ENCODE results near the gene TUFT1. TPM values are rescaled to one million over a fixed set of nuclear protein-coding genes. Genes with fewer than 3 reads are reported as not detected.

The TUFT1 gene
- total and polyA plus RNA-seq, 10 of the 15 experiments (the other 5 are each of a cell fraction or from before 2014, with no cell fraction given) = 0.08 to 4.3 (median 3.2) TPM

DNA sequence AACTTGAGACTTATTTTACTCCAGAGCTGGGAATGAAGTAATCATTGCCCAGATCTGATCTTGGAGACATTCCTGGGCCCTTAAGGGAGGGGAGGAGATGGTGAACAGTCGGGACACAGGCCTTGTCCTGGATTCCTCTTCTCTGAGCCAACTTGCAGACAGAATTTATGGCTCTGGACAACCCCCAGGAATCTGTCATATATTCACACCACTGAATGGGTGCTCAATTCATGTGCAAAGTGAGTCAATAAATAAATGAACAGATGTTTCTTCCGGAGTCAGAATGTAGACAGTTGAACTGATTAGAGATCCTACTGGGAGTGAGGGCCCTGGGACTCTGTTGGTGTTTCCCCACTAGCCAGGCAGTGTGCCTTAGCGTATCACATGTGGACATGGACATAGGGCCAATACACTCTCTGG lies 2.6 kb downstream of the TUFT1 start:
- TF ChIP-seq HDAC2 (IDR thresholded peaks at IDR 0.05) (no peak), CTCF (IDR thresholded peaks at IDR 0.05 in 2 of 3, conservative IDR thresholded peaks at IDR 0.05 in 1 of 3; ENCODE audit: control insufficient read depth in 2 of 3, extremely low read depth in 1 of 3, insufficient read depth in 1 of 3, low read depth in 3 of 3, low read length in 3 of 3) (no peak), SUPT20H (IDR thresholded peaks at IDR 0.05; ENCODE audit: borderline replicate concordance, control insufficient read depth, low read depth, low read length) (no peak)
- Histone ChIP-seq H4K20me1 (ENCODE audit: control insufficient read depth, insufficient read depth) (no peaks in the 10 kb centered on the region), H3K4me1 (ENCODE audit: control insufficient read depth, insufficient read depth, low read length) (peaks cover 13% of the 10 kb centered on the region), H3K27ac (ENCODE audit: control insufficient read depth, insufficient read depth) (no peak overlapping the region), H3K4me3 (no peak overlapping the region), H3K9ac (ENCODE audit: control insufficient read depth, insufficient read depth, low read length) (no peak overlapping the region), H2AFZ (ENCODE audit: control insufficient read depth, low read depth, low read length) (no peak overlapping the region), H3K27me3 (replicated peaks in 1 of 2; ENCODE audit: control insufficient read depth in 2 of 2, insufficient read depth in 2 of 2, low read length in 1 of 2) (peaks cover 4 to 5% of the 10 kb centered on the region in 2 experiments), H3K79me2 (ENCODE audit: control insufficient read depth, insufficient read depth, low read length) (no peaks in the 10 kb centered on the region), H3K36me3 (ENCODE audit: control insufficient read depth in 2 of 2, insufficient read depth in 2 of 2, low read length in 1 of 2) (no peaks in the 10 kb centered on the region), H3K9me3 (replicated peaks; ENCODE audit: control insufficient read depth, insufficient read depth, low read length) (no peaks in the 10 kb centered on the region), H3K4me2 (ENCODE audit: control insufficient read depth, insufficient read depth) (no peak overlapping the region)
- intact Hi-C loops (cut with micrococcal nuclease; ENCODE audit: unreplicated experiment) = no loop called here
- BruUV-seq (replicated peaks) = no TSS peak
- in situ Hi-C loops (cut with MboI) = no loop called here
- FAIRE-seq = no peak
- ChIA-PET SMC1A (ENCODE audit: uncharacterized antibody, unreplicated experiment) (interaction anchor here (0.7 to 1.0 kb wide), 2 partner anchors 23 to 36 kb away, joined by 3 read pairs; no protein-coding TSS in a partner anchor), POLR2A (interaction anchor here (0.6 kb wide), 1 partner anchor 125 kb away, joined by 3 read pairs; no protein-coding TSS in a partner anchor), RAD21 (ENCODE audit: unreplicated experiment) (no interaction called here), CTCF (no interaction called here)
- no peak for ATAC-seq
- DNase-seq (ENCODE audit: low read depth, low spot score) = no peak
- 54% methylated on average over 3 of the region's 3 CpGs for WGBS (ENCODE audit: insufficient coverage, insufficient replicate concordance, low lambda C conversion rate, missing lambda C conversion rate)

DNA sequence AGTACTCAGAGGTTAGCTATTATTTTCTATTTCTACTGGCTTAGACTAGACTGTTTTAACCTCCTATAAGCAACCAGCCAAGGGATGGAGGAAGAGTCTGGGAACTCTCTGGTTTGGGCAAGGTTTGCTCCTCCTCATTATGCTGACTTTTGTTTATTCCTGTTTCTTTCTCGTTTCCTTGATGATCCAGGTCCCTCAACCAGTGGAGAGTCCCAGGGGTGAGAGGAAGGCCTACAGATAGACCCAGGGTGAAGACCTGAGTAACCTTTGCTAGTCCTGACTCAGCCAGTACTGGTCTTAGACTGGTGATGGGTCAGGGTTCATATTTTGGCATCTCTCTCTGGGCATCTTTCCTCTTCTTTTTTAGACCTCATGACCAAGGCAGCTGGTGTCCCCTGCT lies 5.4 kb downstream of the TUFT1 start:
- Histone ChIP-seq H3K4me1 (ENCODE audit: control insufficient read depth, insufficient read depth, low read length) (peaks cover 7% of the 10 kb centered on the region; the same call in 1 of the 2 replicates), H3K4me2 (ENCODE audit: control insufficient read depth, insufficient read depth) (no peak overlapping the region), H2AFZ (ENCODE audit: control insufficient read depth, low read depth, low read length) (no peak overlapping the region), H3K36me3 (ENCODE audit: control insufficient read depth in 2 of 2, insufficient read depth in 2 of 2, low read length in 1 of 2) (no peaks in the 10 kb centered on the region), H3K27ac (ENCODE audit: control insufficient read depth, insufficient read depth) (no peak overlapping the region), H3K4me3 (no peak overlapping the region), H3K79me2 (ENCODE audit: control insufficient read depth, insufficient read depth, low read length) (no peaks in the 10 kb centered on the region), H3K27me3 (replicated peaks in 1 of 2; ENCODE audit: control insufficient read depth in 2 of 2, insufficient read depth in 2 of 2, low read length in 1 of 2) (peaks cover 4 to 5% of the 10 kb centered on the region in 2 experiments), H3K9me3 (replicated peaks; ENCODE audit: control insufficient read depth, insufficient read depth, low read length) (no peaks in the 10 kb centered on the region), H3K9ac (ENCODE audit: control insufficient read depth, insufficient read depth, low read length) (no peak overlapping the region), H4K20me1 (ENCODE audit: control insufficient read depth, insufficient read depth) (no peaks in the 10 kb centered on the region)
- intact Hi-C loops (cut with micrococcal nuclease; ENCODE audit: unreplicated experiment) (no loop called here), in situ Hi-C loops (cut with MboI) (no loop called here)
- ATAC-seq = no peak
- CTCF ChIA-PET = interaction anchor here (1.3 kb wide), 1 partner anchor 10 kb away, joined by 3 read pairs; no protein-coding TSS in a partner anchor
- peak; percentile 27 for TF ChIP-seq BCL3 (IDR thresholded peaks at IDR 0.05; ENCODE audit: borderline replicate concordance, insufficient read depth, low read depth, low read length, poor library complexity, severe bottlenecking)
- TF ChIP-seq RUNX3 (IDR thresholded peaks at IDR 0.05; ENCODE audit: low read length) = no peak
- TF ChIP-seq, protein P1, sequence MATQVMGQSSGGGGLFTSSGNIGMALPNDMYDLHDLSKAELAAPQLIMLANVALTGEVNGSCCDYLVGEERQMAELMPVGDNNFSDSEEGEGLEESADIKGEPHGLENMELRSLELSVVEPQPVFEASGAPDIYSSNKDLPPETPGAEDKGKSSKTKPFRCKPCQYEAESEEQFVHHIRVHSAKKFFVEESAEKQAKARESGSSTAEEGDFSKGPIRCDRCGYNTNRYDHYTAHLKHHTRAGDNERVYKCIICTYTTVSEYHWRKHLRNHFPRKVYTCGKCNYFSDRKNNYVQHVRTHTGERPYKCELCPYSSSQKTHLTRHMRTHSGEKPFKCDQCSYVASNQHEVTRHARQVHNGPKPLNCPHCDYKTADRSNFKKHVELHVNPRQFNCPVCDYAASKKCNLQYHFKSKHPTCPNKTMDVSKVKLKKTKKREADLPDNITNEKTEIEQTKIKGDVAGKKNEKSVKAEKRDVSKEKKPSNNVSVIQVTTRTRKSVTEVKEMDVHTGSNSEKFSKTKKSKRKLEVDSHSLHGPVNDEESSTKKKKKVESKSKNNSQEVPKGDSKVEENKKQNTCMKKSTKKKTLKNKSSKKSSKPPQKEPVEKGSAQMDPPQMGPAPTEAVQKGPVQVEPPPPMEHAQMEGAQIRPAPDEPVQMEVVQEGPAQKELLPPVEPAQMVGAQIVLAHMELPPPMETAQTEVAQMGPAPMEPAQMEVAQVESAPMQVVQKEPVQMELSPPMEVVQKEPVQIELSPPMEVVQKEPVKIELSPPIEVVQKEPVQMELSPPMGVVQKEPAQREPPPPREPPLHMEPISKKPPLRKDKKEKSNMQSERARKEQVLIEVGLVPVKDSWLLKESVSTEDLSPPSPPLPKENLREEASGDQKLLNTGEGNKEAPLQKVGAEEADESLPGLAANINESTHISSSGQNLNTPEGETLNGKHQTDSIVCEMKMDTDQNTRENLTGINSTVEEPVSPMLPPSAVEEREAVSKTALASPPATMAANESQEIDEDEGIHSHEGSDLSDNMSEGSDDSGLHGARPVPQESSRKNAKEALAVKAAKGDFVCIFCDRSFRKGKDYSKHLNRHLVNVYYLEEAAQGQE (IDR thresholded peaks at IDR 0.05; ENCODE audit: low read depth, low read length) = no peak
- no peak for TF ChIP-seq MTA3 (IDR thresholded peaks at IDR 0.05; ENCODE audit: borderline replicate concordance, low read length)
- WGBS (ENCODE audit: insufficient coverage, insufficient replicate concordance, low lambda C conversion rate, missing lambda C conversion rate) = 0% methylated on average over 1 of the region's 1 CpG
- BruUV-seq (replicated peaks) = no TSS peak
- RAD21 ChIA-PET (ENCODE audit: unreplicated experiment) = no interaction called here
- POLR2A ChIA-PET = no interaction called here
- no peak for DNase-seq (ENCODE audit: low read depth, low spot score)
- SMC1A ChIA-PET (ENCODE audit: uncharacterized antibody, unreplicated experiment) = no interaction called here
- peak; percentile 54 for FAIRE-seq

All from GM12878 (cell line).